Astrocyte (in vitro differentiated cells and primary cell): ENCODE results near the gene MMEL1. TPM values are rescaled to one million over a fixed set of nuclear protein-coding genes. Genes with fewer than 3 reads are reported as not detected.

Experiments used
- DNase-seq: peaks from one replicate; pipeline ENCODE4 v3.0.0-alpha.2; 2010; ENCODE audit warnings: low read depth
- FAIRE-seq: peaks from 2 replicates; lab custom pipeline; 2011; peaks lifted over from hg19 to GRCh38; lab: Jason Lieb, UNC
- H2AFZ ChIP-seq: 2 replicates; pipeline ENCODE4 v1.6.0; 2012; ENCODE audit warnings: low read depth, low read length, inconsistent platforms
- H3K27ac ChIP-seq: 2 replicates; pipeline ENCODE4 v1.5.1; 2011; ENCODE audit warnings: low read depth, low read length, inconsistent platforms
- H3K27me3 ChIP-seq: 2 replicates; pipeline ENCODE4 v1.6.0; 2011; ENCODE audit warnings: low read length, inconsistent platforms; ENCODE audit not compliant: insufficient read depth
- H3K36me3 ChIP-seq: 2 replicates; pipeline ENCODE4 v1.5.1; 2011; ENCODE audit warnings: low read length, inconsistent platforms; ENCODE audit not compliant: insufficient read depth
- H3K4me1 ChIP-seq: 2 replicates; pipeline ENCODE4 v1.5.1; 2011; ENCODE audit warnings: low read length, inconsistent platforms; ENCODE audit not compliant: insufficient read depth
- H3K4me2 ChIP-seq: 2 replicates; pipeline ENCODE4 v1.6.0; 2012; ENCODE audit warnings: low read length, inconsistent platforms
- H3K4me3 ChIP-seq: 2 replicates; pipeline ENCODE4 v1.5.1; 2011; ENCODE audit warnings: low read depth, mild to moderate bottlenecking, low read length, inconsistent platforms; ENCODE audit not compliant: insufficient read depth
- H3K79me2 ChIP-seq: 2 replicates; pipeline ENCODE4 v1.6.0; 2012; ENCODE audit warnings: mild to moderate bottlenecking, low read length, inconsistent platforms; ENCODE audit not compliant: insufficient read depth
- H3K9ac ChIP-seq: 2 replicates; pipeline ENCODE4 v1.6.0; 2012; ENCODE audit warnings: mild to moderate bottlenecking, low read length, inconsistent platforms
- H3K9me3 ChIP-seq: 2 replicates; pipeline ENCODE4 v1.5.1; 2012; ENCODE audit warnings: low read depth, mild to moderate bottlenecking, low read length, inconsistent platforms; ENCODE audit not compliant: insufficient read depth
- H4K20me1 ChIP-seq: 2 replicates; pipeline ENCODE4 v1.6.0; 2012; ENCODE audit warnings: low read length, inconsistent platforms; ENCODE audit not compliant: insufficient read depth
- H3K27ac Mint-ChIP-seq: one replicate; pipeline ENCODE4 v1.8.0; 2021; ENCODE audit warnings: mild to moderate bottlenecking, mixed read lengths; ENCODE audit not compliant: unreplicated experiment
- H3K27me3 Mint-ChIP-seq: one replicate; pipeline ENCODE4 v1.8.0; 2021; ENCODE audit warnings: low read depth, mixed read lengths; ENCODE audit not compliant: unreplicated experiment
- H3K36me3 Mint-ChIP-seq: one replicate; pipeline ENCODE4 v1.8.0; 2021; ENCODE audit warnings: low read depth, mixed read lengths; ENCODE audit not compliant: unreplicated experiment
- H3K4me1 Mint-ChIP-seq: one replicate; pipeline ENCODE4 v1.8.0; 2021; ENCODE audit warnings: low read depth, mixed read lengths; ENCODE audit not compliant: unreplicated experiment
- H3K4me3 Mint-ChIP-seq: one replicate; pipeline ENCODE4 v1.8.0; 2021; ENCODE audit warnings: mild to moderate bottlenecking, moderate library complexity, mixed read lengths; ENCODE audit not compliant: unreplicated experiment
- H3K9me3 Mint-ChIP-seq: one replicate; pipeline ENCODE4 v1.8.0; 2021; ENCODE audit warnings: mild to moderate bottlenecking, mixed read lengths; ENCODE audit not compliant: unreplicated experiment
- CTCF ChIP-seq: IDR thresholded peaks from 2 replicates; pipeline ENCODE4 v1.5.1; 2011; ENCODE audit warnings: low read depth, mild to moderate bottlenecking, inconsistent platforms, low read length, moderate library complexity; ENCODE audit not compliant: insufficient read depth
- EZH2 ChIP-seq: IDR thresholded peaks from 2 replicates; pipeline ENCODE4 v1.6.1; 2012; ENCODE audit warnings: mild to moderate bottlenecking, low read length, inconsistent platforms; ENCODE audit not compliant: insufficient read depth
- total RNA-seq: library from RNA; stranded (reverse); gene quantifications from 2 replicates; pipeline ENCODE4 v1.2.1, GENCODE V29; 2021

The MMEL1 gene
- total RNA-seq, 1 donor from 2014 or later = not detected

- no peaks in the 10 kb centered on the region for H3K27me3 ChIP-seq
- Mint-ChIP-seq H3K9me3 (no peaks in the 10 kb centered on the region), H3K4me1 (peaks cover 5% of the 10 kb centered on the region), H3K4me3 (no peak overlapping the region), H3K36me3 (no peaks in the 10 kb centered on the region), H3K27ac (no peak overlapping the region), H3K27me3 (peaks cover 16% of the 10 kb centered on the region)
- H3K27ac ChIP-seq = no peak overlapping the region
- H3K79me2 ChIP-seq = no peaks in the 10 kb centered on the region
- no peak overlapping the region for H2AFZ ChIP-seq
- no peaks in the 10 kb centered on the region for H4K20me1 ChIP-seq
- TF ChIP-seq EZH2 (no peak), CTCF (no peak)
- no peak overlapping the region for H3K9ac ChIP-seq
- FAIRE-seq (no peak), DNase-seq (no peak)
- no peak overlapping the region for H3K4me2 ChIP-seq
- no peaks in the 10 kb centered on the region for H3K36me3 ChIP-seq
- no peak overlapping the region for H3K4me3 ChIP-seq
- H3K4me1 ChIP-seq = no peaks in the 10 kb centered on the region
- no peaks in the 10 kb centered on the region for H3K9me3 ChIP-seq
Measured at GRCh38 chr1:2564006-2564814, 68.6 kb downstream of the MMEL1 start.

DNA sequence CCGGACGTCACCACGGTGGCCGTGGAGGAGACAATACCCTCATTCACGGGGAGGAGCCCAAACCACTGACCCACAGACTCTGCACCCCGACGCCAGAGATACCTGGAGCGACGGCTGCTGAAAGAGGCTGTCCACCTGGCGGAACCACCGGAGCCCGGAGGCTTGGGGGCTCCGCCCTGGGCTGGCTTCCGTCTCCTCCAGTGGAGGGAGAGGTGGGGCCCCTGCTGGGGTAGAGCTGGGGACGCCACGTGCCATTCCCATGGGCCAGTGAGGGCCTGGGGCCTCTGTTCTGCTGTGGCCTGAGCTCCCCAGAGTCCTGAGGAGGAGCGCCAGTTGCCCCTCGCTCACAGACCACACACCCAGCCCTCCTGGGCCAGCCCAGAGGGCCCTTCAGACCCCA lies 69.6 kb downstream of the MMEL1 start:
- H3K4me3 ChIP-seq = no peak overlapping the region
- H3K79me2 ChIP-seq = no peaks in the 10 kb centered on the region
- Mint-ChIP-seq H3K27ac (no peak overlapping the region), H3K9me3 (no peaks in the 10 kb centered on the region), H3K36me3 (no peaks in the 10 kb centered on the region), H3K4me3 (no peak overlapping the region), H3K27me3 (peaks cover 12% of the 10 kb centered on the region), H3K4me1 (peaks cover 5% of the 10 kb centered on the region)
- H3K4me2 ChIP-seq = no peak overlapping the region
- TF ChIP-seq CTCF (no peak), EZH2 (no peak)
- H3K27me3 ChIP-seq = no peaks in the 10 kb centered on the region
- no peaks in the 10 kb centered on the region for H3K9me3 ChIP-seq
- no peaks in the 10 kb centered on the region for H3K36me3 ChIP-seq
- H2AFZ ChIP-seq = no peak overlapping the region
- H3K4me1 ChIP-seq = no peaks in the 10 kb centered on the region
- FAIRE-seq (no peak), DNase-seq (no peak)
- no peaks in the 10 kb centered on the region for H4K20me1 ChIP-seq
- no peak overlapping the region for H3K27ac ChIP-seq
- no peak overlapping the region for H3K9ac ChIP-seq
